ENCODE data around the gene PGC.

DNA sequence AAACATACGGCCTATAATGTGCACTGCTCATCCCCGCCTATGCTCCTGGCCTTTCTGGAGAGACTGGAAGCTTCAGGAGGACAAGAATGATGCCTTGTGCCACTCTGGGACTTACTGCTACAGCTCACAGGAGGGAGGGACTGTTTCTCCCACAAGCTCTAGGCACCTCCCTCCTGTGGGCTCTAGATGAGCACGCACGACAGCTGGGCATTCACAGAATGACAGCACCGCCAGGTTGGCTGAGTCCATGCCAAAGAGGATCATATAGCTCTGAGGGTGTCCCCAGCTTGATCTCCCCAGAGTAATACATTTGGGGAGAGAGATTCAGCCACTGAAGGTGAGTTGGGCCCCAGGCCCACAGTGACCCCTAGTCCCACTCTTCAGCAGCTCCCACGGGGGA, 10.1 kb upstream of the PGC start:
- TF ChIP-seq, protein P1, sequence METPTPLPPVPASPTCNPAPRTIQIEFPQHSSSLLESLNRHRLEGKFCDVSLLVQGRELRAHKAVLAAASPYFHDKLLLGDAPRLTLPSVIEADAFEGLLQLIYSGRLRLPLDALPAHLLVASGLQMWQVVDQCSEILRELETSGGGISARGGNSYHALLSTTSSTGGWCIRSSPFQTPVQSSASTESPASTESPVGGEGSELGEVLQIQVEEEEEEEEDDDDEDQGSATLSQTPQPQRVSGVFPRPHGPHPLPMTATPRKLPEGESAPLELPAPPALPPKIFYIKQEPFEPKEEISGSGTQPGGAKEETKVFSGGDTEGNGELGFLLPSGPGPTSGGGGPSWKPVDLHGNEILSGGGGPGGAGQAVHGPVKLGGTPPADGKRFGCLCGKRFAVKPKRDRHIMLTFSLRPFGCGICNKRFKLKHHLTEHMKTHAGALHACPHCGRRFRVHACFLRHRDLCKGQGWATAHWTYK (CRISPR knock-in tag; IDR thresholded peaks at IDR 0.05): no peak
- TF ChIP-seq CBX2 (IDR thresholded peaks at IDR 0.05; ENCODE audit: insufficient read depth, low read length, poor library complexity, severe bottlenecking): no peak
